SK-N-SH (cell line): Measurements from ENCODE around the gene WDR33. TPM values are rescaled to one million over a fixed set of nuclear protein-coding genes. Genes with fewer than 3 reads are reported as not detected.

Experiments used
- CTCF ChIA-PET: fragments of 300-600, 350-600 bp; formaldehyde crosslinking; extraction: SDS; loops from one replicate; lab custom pipeline; 2021; lab: Yijun Ruan, JAX
- POLR2A ChIA-PET: fragments of 350-600 bp; sonication (Branson Sonifier 250); formaldehyde crosslinking; extraction: SDS; loops from one replicate; lab custom pipeline; 2020; ENCODE audit warnings: antibody characterized with exemption, inconsistent platforms; lab: Yijun Ruan, JAX
- DNase-seq: peaks from one replicate; pipeline ENCODE4 v3.0.0; 2012
- H2AFZ ChIP-seq: fragments of 200-600 bp; sonication (generic); 2 replicates; pipeline ENCODE4 v1.8.1; 2016; ENCODE audit warnings: antibody characterized with exemption, mild to moderate bottlenecking, low read depth
- H3F3A ChIP-seq: fragments of 200-600 bp; sonication (generic); replicated peaks from 2 replicates; pipeline ENCODE3; 2016; ENCODE audit warnings: antibody characterized with exemption, mild to moderate bottlenecking; ENCODE audit not compliant: insufficient read depth
- H3K27ac ChIP-seq, 2 experiments: fragments of 200-500 bp in 1 of 2; fragments of 200-600 bp in 1 of 2; sonication (Bioruptor generic) in 1 of 2; sonication (generic), shearing (Covaris generic) in 1 of 2; 2 replicates each; pipeline versions ENCODE4 v1.5.1 to v1.6.1; 2014 to 2016; ENCODE audit warnings: low read depth in 2 of 2, inconsistent platforms in 1 of 2, low read length in 1 of 2, mild to moderate bottlenecking in 1 of 2, mixed read lengths in 1 of 2
- H3K27me3 ChIP-seq: fragments of 200-600 bp; sonication (generic), shearing (Covaris generic); 2 replicates; pipeline ENCODE4 v1.6.1; 2016; ENCODE audit warnings: mixed run types; ENCODE audit not compliant: insufficient read depth
- H3K36me3 ChIP-seq, 2 experiments: fragments of 200-500 bp in 1 of 2; fragments of 200-600 bp in 1 of 2; sonication (Bioruptor generic) in 1 of 2; sonication (generic) in 1 of 2; replicated peaks in 1 of 2; 2 replicates each; pipeline versions ENCODE3 to v1.5.1; 2014 to 2016; ENCODE audit warnings: low read length in 1 of 2, mild to moderate bottlenecking in 1 of 2; ENCODE audit not compliant: insufficient read depth in 2 of 2, control insufficient read depth in 1 of 2
- H3K4me1 ChIP-seq, 2 experiments: fragments of 200-500 bp in 1 of 2; fragments of 200-600 bp in 1 of 2; sonication (Bioruptor generic) in 1 of 2; sonication (generic), shearing (Covaris generic) in 1 of 2; 2 replicates each; pipeline versions ENCODE4 v1.5.1 to v1.6.1; 2014 to 2016; ENCODE audit warnings: low read depth in 1 of 2, low read length in 1 of 2, mixed run types in 1 of 2; ENCODE audit not compliant: insufficient read depth in 2 of 2, control insufficient read depth in 1 of 2
- H3K4me2 ChIP-seq: fragments of 200-600 bp; sonication (generic), shearing (Covaris generic); 2 replicates; pipeline ENCODE4 v1.6.1; 2017; ENCODE audit warnings: mixed run types
- H3K4me3 ChIP-seq, 2 experiments: fragments of 200-500 bp in 1 of 2; fragments of 200-600 bp in 1 of 2; sonication (Bioruptor generic) in 1 of 2; sonication (generic), shearing (Covaris generic) in 1 of 2; 2 replicates each; pipeline versions ENCODE4 v1.5.1 to v1.8.1; 2014 to 2016; ENCODE audit warnings: low read depth in 2 of 2, inconsistent platforms in 1 of 2, low read length in 1 of 2, mild to moderate bottlenecking in 1 of 2, mixed read lengths in 1 of 2, moderate library complexity in 1 of 2
- H3K79me2 ChIP-seq: fragments of 200-600 bp; sonication (generic); 2 replicates; pipeline ENCODE4 v1.8.1; 2017; ENCODE audit warnings: mild to moderate bottlenecking; ENCODE audit not compliant: insufficient read depth
- H3K9ac ChIP-seq: fragments of 200-600 bp; sonication (generic); 2 replicates; pipeline ENCODE4 v1.6.1; 2017; ENCODE audit warnings: mixed run types
- H3K9me2 ChIP-seq: fragments of 200-600 bp; sonication (generic); 2 replicates; pipeline ENCODE4 v1.6.1; 2017; ENCODE audit warnings: mixed run types
- H3K9me3 ChIP-seq: fragments of 200-600 bp; sonication (generic); 2 replicates; pipeline ENCODE4 v1.6.1; 2017; ENCODE audit warnings: mixed run types, mild to moderate bottlenecking, moderate library complexity
- H4K20me1 ChIP-seq: fragments of 200-600 bp; sonication (generic); 2 replicates; pipeline ENCODE4 v1.6.1; 2017; ENCODE audit warnings: mild to moderate bottlenecking, mixed run types; ENCODE audit not compliant: insufficient read depth
- CHD2 ChIP-seq: fragments of 150-350 bp; IDR thresholded peaks from 2 replicates; pipeline ENCODE4 v1.6.1; 2018; ENCODE audit warnings: low read length; ENCODE audit not compliant: partially characterized antibody
- ELF1 ChIP-seq: IDR thresholded peaks from 2 replicates; pipeline ENCODE4 v1.4.0; 2012
- FOXM1 ChIP-seq: IDR thresholded peaks from 2 replicates; pipeline ENCODE4 v1.4.0; 2012; ENCODE audit warnings: low read depth, mild to moderate bottlenecking
- GATA2 ChIP-seq: sonication (generic); formaldehyde crosslinking; IDR thresholded peaks from 2 replicates; pipeline ENCODE4 v1.5.0; 2020; ENCODE audit warnings: mild to moderate bottlenecking, missing genetic modification reagents
- IRF3 ChIP-seq: fragments of 150-350 bp; IDR thresholded peaks from 2 replicates; pipeline ENCODE4 v1.6.1; 2016; ENCODE audit warnings: mild to moderate bottlenecking, low read depth, low read length
- NFIC ChIP-seq: IDR thresholded peaks from 2 replicates; pipeline ENCODE4 v1.4.0; 2012; ENCODE audit warnings: borderline replicate concordance
- USF2 ChIP-seq: fragments of 150-350 bp; IDR thresholded peaks from 2 replicates; pipeline ENCODE4 v1.6.1; 2017; ENCODE audit warnings: antibody characterized with exemption, low read length, low read depth, borderline replicate concordance
- WGBS: methylation state at CpG from one replicate; pipeline ENCODE4 v1.1.6; 2017; ENCODE audit warnings: low lambda C conversion rate; 5-methylcytosine and 5-hydroxymethylcytosine counted together
- polyA plus RNA-seq, 3 experiments: library from polyadenylated mRNA; depleted of rRNA; stranded (reverse); fragments of >200 nt; gene quantifications; 2 replicates each; pipeline ENCODE4 v1.2.3, GENCODE V29; 2012
- TF ChIP-seq, protein P1 (sequence below): IDR thresholded peaks from 2 replicates; pipeline ENCODE4 v1.6.1; 2012; ENCODE audit warnings: mild to moderate bottlenecking, low read depth, low read length, moderate library complexity
- TF ChIP-seq, protein P2 (sequence below): IDR thresholded peaks from 2 replicates; pipeline ENCODE4 v1.4.0; 2012; ENCODE audit warnings: low read depth, borderline replicate concordance

The WDR33 gene
- polyA plus RNA-seq, 1 of the 3 experiments (the other 2 are of a cell fraction), result 12.4 TPM

GRCh38 chr2:127722807-127723206 is 88.2 kb downstream of the WDR33 start:
- H3K4me2 ChIP-seq, result no peak overlapping the region
- no peaks in the 10 kb centered on the region for H3K27me3 ChIP-seq
- peaks cover 53 to 56% of the 10 kb centered on the region in 2 experiments for H3K36me3 ChIP-seq
- TF ChIP-seq GATA2 (no peak), IRF3 (no peak), USF2 (no peak), FOXM1 (no peak), NFIC (no peak), CHD2 (no peak)
- no peaks in the 10 kb centered on the region for H3F3A ChIP-seq
- no peak overlapping the region for H3K4me3 ChIP-seq
- no peaks in the 10 kb centered on the region for H4K20me1 ChIP-seq
- POLR2A ChIA-PET, result no interaction called here
- 91% methylated on average over 3 of the region's 3 CpGs for WGBS
- no peaks in the 10 kb centered on the region for H3K79me2 ChIP-seq
- no peak overlapping the region for H2AFZ ChIP-seq
- DNase-seq, result no peak
- no peak overlapping the region for H3K27ac ChIP-seq
- CTCF ChIA-PET, result no interaction called here
- no peaks in the 10 kb centered on the region for H3K4me1 ChIP-seq
- H3K9ac ChIP-seq, result no peak overlapping the region
- no peaks in the 10 kb centered on the region for H3K9me3 ChIP-seq
- no peaks in the 10 kb centered on the region for H3K9me2 ChIP-seq

DNA sequence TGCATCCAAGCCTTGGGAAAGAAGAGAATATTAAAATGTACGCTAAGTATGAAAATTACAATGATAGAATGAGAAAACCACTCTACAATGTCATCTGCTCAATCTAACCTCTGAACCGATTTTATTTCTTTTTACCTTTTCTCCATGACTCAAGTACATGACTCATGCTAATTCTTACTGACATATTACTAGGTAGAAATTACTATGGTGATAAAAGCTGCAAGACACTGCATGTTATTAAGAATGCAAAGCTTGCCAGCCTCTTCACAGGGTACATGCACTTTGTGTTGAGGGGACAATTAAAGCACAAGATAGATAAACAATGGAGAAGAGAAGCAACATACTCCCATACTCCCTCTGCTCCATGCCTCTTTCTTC is 89.0 kb downstream of the WDR33 start:
- H3K9ac ChIP-seq, result no peak overlapping the region
- no peak overlapping the region for H2AFZ ChIP-seq
- ChIA-PET POLR2A (no interaction called here), CTCF (no interaction called here)
- no peaks in the 10 kb centered on the region for H3K9me2 ChIP-seq
- H3K4me3 ChIP-seq, result no peak overlapping the region
- no peaks in the 10 kb centered on the region for H3F3A ChIP-seq
- H3K79me2 ChIP-seq, result no peaks in the 10 kb centered on the region
- no peak overlapping the region for H3K27ac ChIP-seq
- DNase-seq, result no peak
- no peaks in the 10 kb centered on the region for H4K20me1 ChIP-seq
- H3K27me3 ChIP-seq, result no peaks in the 10 kb centered on the region
- H3K4me1 ChIP-seq, result no peaks in the 10 kb centered on the region
- no peaks in the 10 kb centered on the region for H3K9me3 ChIP-seq
- H3K4me2 ChIP-seq, result no peak overlapping the region
- peaks cover 57 to 60% of the 10 kb centered on the region in 2 experiments for H3K36me3 ChIP-seq
- TF ChIP-seq, protein P1, sequence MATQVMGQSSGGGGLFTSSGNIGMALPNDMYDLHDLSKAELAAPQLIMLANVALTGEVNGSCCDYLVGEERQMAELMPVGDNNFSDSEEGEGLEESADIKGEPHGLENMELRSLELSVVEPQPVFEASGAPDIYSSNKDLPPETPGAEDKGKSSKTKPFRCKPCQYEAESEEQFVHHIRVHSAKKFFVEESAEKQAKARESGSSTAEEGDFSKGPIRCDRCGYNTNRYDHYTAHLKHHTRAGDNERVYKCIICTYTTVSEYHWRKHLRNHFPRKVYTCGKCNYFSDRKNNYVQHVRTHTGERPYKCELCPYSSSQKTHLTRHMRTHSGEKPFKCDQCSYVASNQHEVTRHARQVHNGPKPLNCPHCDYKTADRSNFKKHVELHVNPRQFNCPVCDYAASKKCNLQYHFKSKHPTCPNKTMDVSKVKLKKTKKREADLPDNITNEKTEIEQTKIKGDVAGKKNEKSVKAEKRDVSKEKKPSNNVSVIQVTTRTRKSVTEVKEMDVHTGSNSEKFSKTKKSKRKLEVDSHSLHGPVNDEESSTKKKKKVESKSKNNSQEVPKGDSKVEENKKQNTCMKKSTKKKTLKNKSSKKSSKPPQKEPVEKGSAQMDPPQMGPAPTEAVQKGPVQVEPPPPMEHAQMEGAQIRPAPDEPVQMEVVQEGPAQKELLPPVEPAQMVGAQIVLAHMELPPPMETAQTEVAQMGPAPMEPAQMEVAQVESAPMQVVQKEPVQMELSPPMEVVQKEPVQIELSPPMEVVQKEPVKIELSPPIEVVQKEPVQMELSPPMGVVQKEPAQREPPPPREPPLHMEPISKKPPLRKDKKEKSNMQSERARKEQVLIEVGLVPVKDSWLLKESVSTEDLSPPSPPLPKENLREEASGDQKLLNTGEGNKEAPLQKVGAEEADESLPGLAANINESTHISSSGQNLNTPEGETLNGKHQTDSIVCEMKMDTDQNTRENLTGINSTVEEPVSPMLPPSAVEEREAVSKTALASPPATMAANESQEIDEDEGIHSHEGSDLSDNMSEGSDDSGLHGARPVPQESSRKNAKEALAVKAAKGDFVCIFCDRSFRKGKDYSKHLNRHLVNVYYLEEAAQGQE, result no peak
- TF ChIP-seq, protein P2, sequence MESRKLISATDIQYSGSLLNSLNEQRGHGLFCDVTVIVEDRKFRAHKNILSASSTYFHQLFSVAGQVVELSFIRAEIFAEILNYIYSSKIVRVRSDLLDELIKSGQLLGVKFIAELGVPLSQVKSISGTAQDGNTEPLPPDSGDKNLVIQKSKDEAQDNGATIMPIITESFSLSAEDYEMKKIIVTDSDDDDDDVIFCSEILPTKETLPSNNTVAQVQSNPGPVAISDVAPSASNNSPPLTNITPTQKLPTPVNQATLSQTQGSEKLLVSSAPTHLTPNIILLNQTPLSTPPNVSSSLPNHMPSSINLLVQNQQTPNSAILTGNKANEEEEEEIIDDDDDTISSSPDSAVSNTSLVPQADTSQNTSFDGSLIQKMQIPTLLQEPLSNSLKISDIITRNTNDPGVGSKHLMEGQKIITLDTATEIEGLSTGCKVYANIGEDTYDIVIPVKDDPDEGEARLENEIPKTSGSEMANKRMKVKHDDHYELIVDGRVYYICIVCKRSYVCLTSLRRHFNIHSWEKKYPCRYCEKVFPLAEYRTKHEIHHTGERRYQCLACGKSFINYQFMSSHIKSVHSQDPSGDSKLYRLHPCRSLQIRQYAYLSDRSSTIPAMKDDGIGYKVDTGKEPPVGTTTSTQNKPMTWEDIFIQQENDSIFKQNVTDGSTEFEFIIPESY, result no peak
- TF ChIP-seq FOXM1, result no peak
- no peak for TF ChIP-seq ELF1
- TF ChIP-seq, all 33 proteins: peak for 0
- WGBS, result 83% methylated on average over 2 of the region's 2 CpGs
